Activated T-helper 9 cell treated with anti-CD3 and anti-CD28 coated beads, Interleukin-2, amount 50 U/mL, for 16 hours (primary cell): ENCODE results near the gene CHST7.

Source experiments
- DNase-seq: peaks from one replicate; pipeline ENCODE4 v3.0.0-alpha.2; 2020; ENCODE audit warnings: low read depth

Gene CHST7

GRCh38 chrX:46573892-46574773, 568 bp downstream of the CHST7 start:
- DNase-seq, result peak; percentile 53

GRCh38 chrX:46574774-46575381, 1.3 kb downstream of the CHST7 start:
- DNase-seq, result peak; percentile 26

GRCh38 chrX:46575586-46575985, 2.0 kb downstream of the CHST7 start:
- DNase-seq, result no peak

- DNase-seq, result no peak
Measured at GRCh38 chrX:46575991-46576392, 2.4 kb downstream of the CHST7 start.

- no peak for DNase-seq
Measured at GRCh38 chrX:46576458-46576857, 2.9 kb downstream of the CHST7 start.

- no peak for DNase-seq
Measured at GRCh38 chrX:46577221-46578005, 3.8 kb downstream of the CHST7 start.

GRCh38 chrX:46579250-46579649, 5.7 kb downstream of the CHST7 start:
- no peak for DNase-seq

- DNase-seq, result no peak
Measured at GRCh38 chrX:46580613-46581012, 7.0 kb downstream of the CHST7 start.

- no peak for DNase-seq
Measured at GRCh38 chrX:46582325-46582724, 8.8 kb downstream of the CHST7 start.

GRCh38 chrX:46582966-46583365, 9.4 kb downstream of the CHST7 start:
- DNase-seq, result no peak

- DNase-seq, result no peak
Measured at GRCh38 chrX:46584736-46585135, 11.2 kb downstream of the CHST7 start.

GRCh38 chrX:46587158-46587557, 13.6 kb downstream of the CHST7 start:
- no peak for DNase-seq

GRCh38 chrX:46587753-46588171, 14.2 kb downstream of the CHST7 start:
- DNase-seq, result no peak

- no peak for DNase-seq
Measured at GRCh38 chrX:46588263-46588662, 14.7 kb downstream of the CHST7 start.

- no peak for DNase-seq
Measured at GRCh38 chrX:46589977-46590723, 16.6 kb downstream of the CHST7 start.

GRCh38 chrX:46595084-46595483, 21.5 kb downstream of the CHST7 start:
- no peak for DNase-seq

- no peak for DNase-seq
Measured at GRCh38 chrX:46597208-46597607, 23.6 kb downstream of the CHST7 start.

- DNase-seq, result no peak
Measured at GRCh38 chrX:46597771-46598170, 24.2 kb downstream of the CHST7 start.

- DNase-seq, result no peak
Measured at GRCh38 chrX:46599051-46599560, 25.5 kb downstream of the CHST7 start.

- no peak for DNase-seq
Measured at GRCh38 chrX:46601283-46601682, 27.7 kb downstream of the CHST7 start.

GRCh38 chrX:46602468-46603102, 29.0 kb downstream of the CHST7 start:
- no peak for DNase-seq
